ENCODE measurements around the gene MYLK. TPM values are rescaled to one million over a fixed set of nuclear protein-coding genes. Genes with fewer than 3 reads are reported as not detected.

Gene MYLK
- total and polyA plus RNA-seq, 2 of the 4 experiments (the other 2 are of a cell fraction): 299 to 484 TPM

- Histone ChIP-seq H2AK9ac (replicated peaks; ENCODE audit: low read depth, low read length, poor library complexity) (no peak overlapping the region), H2AK5ac (ENCODE audit: low read depth, low read length) (no peak overlapping the region; the same call in 1 of the 2 replicates), H3K4ac (ENCODE audit: low read depth, low read length) (no peak overlapping the region), H3K27ac (ENCODE audit: insufficient read depth, low read length) (no peak overlapping the region), H3K56ac (ENCODE audit: extremely low read depth, insufficient read depth, low read length) (no peak overlapping the region), H3K18ac (ENCODE audit: low read depth, low read length) (no peak overlapping the region), H3K14ac (replicated peaks; ENCODE audit: low read depth, low read length) (no peak overlapping the region), H4K91ac (ENCODE audit: insufficient read depth, low read depth, low read length) (no peak overlapping the region), H3K36me3 (ENCODE audit: control insufficient read depth, insufficient read depth, low read length) (peaks cover 40% of the 10 kb centered on the region), H3K4me3 (ENCODE audit: insufficient read depth, low read depth, low read length) (no peak overlapping the region), H3K9me3 (ENCODE audit: control insufficient read depth, insufficient read depth, low read length) (no peaks in the 10 kb centered on the region), H3K9me1 (ENCODE audit: insufficient read depth, low read length) (peaks cover 36% of the 10 kb centered on the region), H3K23ac (ENCODE audit: low read depth, low read length) (0 out of 2 replicates have a peak overlapping the region, but pooled peaks have one; percentile 17), H3K27me3 (ENCODE audit: control insufficient read depth, insufficient read depth, low read length) (no peaks in the 10 kb centered on the region), H4K8ac (ENCODE audit: low read depth in 2 of 2, low read length in 2 of 2) (no peak overlapping the region), H2BK20ac (ENCODE audit: low read depth, low read length) (no peak overlapping the region), H4K20me1 (ENCODE audit: insufficient read depth, low read length) (peaks cover 40% of the 10 kb centered on the region), H2BK5ac (ENCODE audit: low read depth, low read length, poor library complexity, severe bottlenecking) (no peak overlapping the region), H3K4me1 (ENCODE audit: control insufficient read depth, insufficient read depth, low read length) (peaks cover 25% of the 10 kb centered on the region), H3K9ac (ENCODE audit: low read depth, low read length) (no peak overlapping the region), H4K5ac (ENCODE audit: low read depth, low read length) (no peak overlapping the region), H2BK15ac (ENCODE audit: low read depth, low read length) (no peak overlapping the region), H2BK120ac (ENCODE audit: low read depth, low read length) (no peak overlapping the region), H3K4me2 (ENCODE audit: low read depth, low read length) (0 out of 2 replicates have a peak overlapping the region, but pooled peaks have one; percentile 5), H2AFZ (replicated peaks; ENCODE audit: low read length, poor library complexity) (no peak overlapping the region), H3K79me1 (ENCODE audit: low read depth in 1 of 2, low read length in 2 of 2) (peaks cover 47 to 70% of the 10 kb centered on the region in 2 experiments)
- TF ChIP-seq RAD21 (IDR thresholded peaks at IDR 0.05; ENCODE audit: low read length) (no peak), MAZ (IDR thresholded peaks at IDR 0.05; ENCODE audit: borderline replicate concordance, low read depth, low read length) (no peak), RFX5 (IDR thresholded peaks at IDR 0.05; ENCODE audit: low read depth, low read length) (no peak), BHLHE40 (IDR thresholded peaks at IDR 0.05; ENCODE audit: low read depth, low read length) (no peak)
- TF ChIP-seq, protein P1, sequence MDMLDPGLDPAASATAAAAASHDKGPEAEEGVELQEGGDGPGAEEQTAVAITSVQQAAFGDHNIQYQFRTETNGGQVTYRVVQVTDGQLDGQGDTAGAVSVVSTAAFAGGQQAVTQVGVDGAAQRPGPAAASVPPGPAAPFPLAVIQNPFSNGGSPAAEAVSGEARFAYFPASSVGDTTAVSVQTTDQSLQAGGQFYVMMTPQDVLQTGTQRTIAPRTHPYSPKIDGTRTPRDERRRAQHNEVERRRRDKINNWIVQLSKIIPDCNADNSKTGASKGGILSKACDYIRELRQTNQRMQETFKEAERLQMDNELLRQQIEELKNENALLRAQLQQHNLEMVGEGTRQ (IDR thresholded peaks at IDR 0.05; ENCODE audit: low read depth, low read length): no peak
- WGBS, 2 experiments (ENCODE audit: extremely low coverage in 2 of 2, insufficient read length in 1 of 2): no CpG with 5 or more reads among the region's 4 CpGs
- intact Hi-C loops (cut with micrococcal nuclease): loop anchor here (10.0 kb wide), 1 partner anchor 223 kb away; no protein-coding TSS in a partner anchor
- no peak for DNase-seq
- no TSS peak for BruUV-seq (replicated peaks)
- dilution Hi-C loops (cut with HindIII; ENCODE audit: low sequenced_read_pairs, unreplicated experiment): no loop called here
- in situ Hi-C loops (cut with MboI; ENCODE audit: low sequenced_read_pairs): no loop called here
- ATAC-seq (ENCODE audit: low read depth): no peak
- ChIA-PET CTCF (no interaction called here), POLR2A (ENCODE audit: unreplicated experiment) (no interaction called here)
These were observed 6.2 kb downstream of the MYLK start for GRCh38 chr3:123877965-123878364.

Measured in IMR-90 (cell line).